Nephron (organoid): ENCODE data around the gene GINS1.

Experiments
- H3K27ac Mint-ChIP-seq, 3 experiments: 2 replicates each; pipeline ENCODE4 v1.8.0; 2020; ENCODE audit warnings: mixed read lengths in 3 of 3, mild to moderate bottlenecking in 2 of 3, moderate library complexity in 1 of 3
- H3K27me3 Mint-ChIP-seq: 2 replicates; pipeline ENCODE4 v1.8.0; 2021; ENCODE audit warnings: low read depth, mild to moderate bottlenecking, moderate library complexity, mixed read lengths
- H3K36me3 Mint-ChIP-seq: 2 replicates; pipeline ENCODE4 v1.8.0; 2020; ENCODE audit warnings: low read depth, mixed read lengths
- H3K4me1 Mint-ChIP-seq: 2 replicates; pipeline ENCODE4 v1.8.0; 2020; ENCODE audit warnings: mixed read lengths
- H3K4me3 Mint-ChIP-seq, 3 experiments: 2 replicates each; pipeline ENCODE4 v1.8.0; 2020; ENCODE audit warnings: mild to moderate bottlenecking in 3 of 3, mixed read lengths in 3 of 3, moderate library complexity in 2 of 3
- H3K9me3 Mint-ChIP-seq: 2 replicates; pipeline ENCODE4 v1.8.0; 2020; ENCODE audit warnings: mixed read lengths
- CTCF ChIP-seq, 3 experiments: fragments of 200-600 bp; sonication (generic); IDR thresholded peaks; one replicate each; pipeline ENCODE4 v1.5.0; 2021; ENCODE audit warnings: antibody characterized with exemption in 3 of 3; ENCODE audit not compliant: unreplicated experiment in 3 of 3

GINS1 gene

GRCh38 chr20:25368526-25368925 lies 38.9 kb upstream of the GINS1 start:
- no peak overlapping the region for H3K4me3 Mint-ChIP-seq
- peaks cover 66% of the 10 kb centered on the region for H3K36me3 Mint-ChIP-seq
- H3K9me3 Mint-ChIP-seq, result peaks cover 23% of the 10 kb centered on the region

GRCh38 chr20:25368976-25369375 lies 38.5 kb upstream of the GINS1 start:
- no peaks in the 10 kb centered on the region for H3K27me3 Mint-ChIP-seq
- H3K4me3 Mint-ChIP-seq, result no peak overlapping the region
- no peak overlapping the region for H3K27ac Mint-ChIP-seq
- H3K4me1 Mint-ChIP-seq, result no peaks in the 10 kb centered on the region
- TF ChIP-seq CTCF (IDR thresholded peaks at IDR 0.05; ENCODE audit: unreplicated experiment in 3 of 3), result no peak
- H3K9me3 Mint-ChIP-seq, result peaks cover 27% of the 10 kb centered on the region
- peaks cover 69% of the 10 kb centered on the region for H3K36me3 Mint-ChIP-seq

More at GRCh38 chr20:25368526-25368925, 38.9 kb upstream of the GINS1 start:
- Mint-ChIP-seq H3K27me3 (no peaks in the 10 kb centered on the region), H3K27ac (no peak overlapping the region), H3K4me1 (no peaks in the 10 kb centered on the region)
- no peak for TF ChIP-seq CTCF (IDR thresholded peaks at IDR 0.05; ENCODE audit: unreplicated experiment in 3 of 3)

- no peak for TF ChIP-seq CTCF (IDR thresholded peaks at IDR 0.05; ENCODE audit: unreplicated experiment in 3 of 3)
- no peak overlapping the region for H3K4me3 Mint-ChIP-seq
- peaks cover 30% of the 10 kb centered on the region for H3K9me3 Mint-ChIP-seq
- H3K36me3 Mint-ChIP-seq, result peaks cover 69% of the 10 kb centered on the region
- H3K27ac Mint-ChIP-seq, result peak overlapping the region in 1 of 3 experiments; percentile 71
- no peaks in the 10 kb centered on the region for H3K27me3 Mint-ChIP-seq
- no peaks in the 10 kb centered on the region for H3K4me1 Mint-ChIP-seq
Observed at GRCh38 chr20:25369529-25369928, 37.9 kb upstream of the GINS1 start.

GRCh38 chr20:25369971-25370370 lies 37.5 kb upstream of the GINS1 start:
- Mint-ChIP-seq H3K4me3 (no peak overlapping the region), H3K9me3 (peaks cover 34% of the 10 kb centered on the region), H3K4me1 (no peaks in the 10 kb centered on the region), H3K27ac (no peak overlapping the region), H3K27me3 (no peaks in the 10 kb centered on the region), H3K36me3 (peaks cover 73% of the 10 kb centered on the region)
- TF ChIP-seq CTCF (IDR thresholded peaks at IDR 0.05; ENCODE audit: unreplicated experiment in 3 of 3), result no peak

GRCh38 chr20:25372584-25373336 lies 34.7 kb upstream of the GINS1 start:
- no peaks in the 10 kb centered on the region for H3K4me1 Mint-ChIP-seq

More at GRCh38 chr20:25372584-25373336, 34.7 kb upstream of the GINS1 start:
- H3K9me3 Mint-ChIP-seq, result peaks cover 23% of the 10 kb centered on the region
- no peak for TF ChIP-seq CTCF (IDR thresholded peaks at IDR 0.05; ENCODE audit: unreplicated experiment in 3 of 3)
- no peak overlapping the region for H3K4me3 Mint-ChIP-seq
- H3K27ac Mint-ChIP-seq, result no peak overlapping the region
- H3K36me3 Mint-ChIP-seq, result peaks cover 68% of the 10 kb centered on the region
- no peaks in the 10 kb centered on the region for H3K27me3 Mint-ChIP-seq
